WI38 (cell line): ENCODE measurements around the gene DHX32.

Source experiments
- H3K4me3 ChIP-seq: 2 replicates; pipeline ENCODE4 v1.5.1; 2011; ENCODE audit warnings: low read depth, mild to moderate bottlenecking, control low read depth, low read length
- TF ChIP-seq, protein P1 (sequence below): IDR thresholded peaks from 2 replicates; pipeline ENCODE4 v1.5.1; 2012; ENCODE audit warnings: low read depth, mild to moderate bottlenecking, control low read depth, low read length

Gene DHX32

DNA sequence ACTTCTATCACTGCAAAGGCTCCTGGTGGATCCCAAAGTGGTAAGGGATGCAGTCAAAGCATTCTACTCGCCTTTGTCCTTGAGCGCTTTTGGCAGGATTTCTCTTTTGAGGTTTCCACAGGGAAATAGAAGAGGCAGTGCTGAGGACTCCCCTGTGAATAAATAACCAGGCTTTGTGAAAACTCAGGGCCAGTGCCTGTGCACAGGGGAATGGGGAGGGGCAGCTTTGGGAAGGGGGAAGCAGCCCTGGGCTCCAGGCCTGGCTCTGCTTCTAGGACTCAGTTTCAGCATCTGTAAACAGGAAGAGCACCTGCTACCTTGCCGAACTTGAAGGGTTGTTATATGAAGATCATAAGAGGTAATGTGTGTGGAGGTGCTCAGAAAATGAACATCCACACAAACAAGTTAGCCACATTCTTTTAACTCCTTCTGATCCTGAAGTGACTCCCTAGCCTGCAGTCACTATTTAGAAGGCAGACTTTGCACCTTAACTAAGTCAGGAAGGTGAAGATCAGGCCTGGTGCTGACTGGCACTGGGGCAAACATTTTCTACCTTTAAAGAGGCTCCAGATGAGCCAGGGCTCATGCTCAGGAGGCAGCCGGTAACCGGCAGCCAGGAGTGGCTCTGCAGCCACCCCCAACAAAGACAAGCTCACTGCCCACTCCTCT lies 83.0 kb downstream of the DHX32 start:
- TF ChIP-seq, protein P1, sequence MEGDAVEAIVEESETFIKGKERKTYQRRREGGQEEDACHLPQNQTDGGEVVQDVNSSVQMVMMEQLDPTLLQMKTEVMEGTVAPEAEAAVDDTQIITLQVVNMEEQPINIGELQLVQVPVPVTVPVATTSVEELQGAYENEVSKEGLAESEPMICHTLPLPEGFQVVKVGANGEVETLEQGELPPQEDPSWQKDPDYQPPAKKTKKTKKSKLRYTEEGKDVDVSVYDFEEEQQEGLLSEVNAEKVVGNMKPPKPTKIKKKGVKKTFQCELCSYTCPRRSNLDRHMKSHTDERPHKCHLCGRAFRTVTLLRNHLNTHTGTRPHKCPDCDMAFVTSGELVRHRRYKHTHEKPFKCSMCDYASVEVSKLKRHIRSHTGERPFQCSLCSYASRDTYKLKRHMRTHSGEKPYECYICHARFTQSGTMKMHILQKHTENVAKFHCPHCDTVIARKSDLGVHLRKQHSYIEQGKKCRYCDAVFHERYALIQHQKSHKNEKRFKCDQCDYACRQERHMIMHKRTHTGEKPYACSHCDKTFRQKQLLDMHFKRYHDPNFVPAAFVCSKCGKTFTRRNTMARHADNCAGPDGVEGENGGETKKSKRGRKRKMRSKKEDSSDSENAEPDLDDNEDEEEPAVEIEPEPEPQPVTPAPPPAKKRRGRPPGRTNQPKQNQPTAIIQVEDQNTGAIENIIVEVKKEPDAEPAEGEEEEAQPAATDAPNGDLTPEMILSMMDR, result no peak
- no peak overlapping the region for H3K4me3 ChIP-seq

DNA sequence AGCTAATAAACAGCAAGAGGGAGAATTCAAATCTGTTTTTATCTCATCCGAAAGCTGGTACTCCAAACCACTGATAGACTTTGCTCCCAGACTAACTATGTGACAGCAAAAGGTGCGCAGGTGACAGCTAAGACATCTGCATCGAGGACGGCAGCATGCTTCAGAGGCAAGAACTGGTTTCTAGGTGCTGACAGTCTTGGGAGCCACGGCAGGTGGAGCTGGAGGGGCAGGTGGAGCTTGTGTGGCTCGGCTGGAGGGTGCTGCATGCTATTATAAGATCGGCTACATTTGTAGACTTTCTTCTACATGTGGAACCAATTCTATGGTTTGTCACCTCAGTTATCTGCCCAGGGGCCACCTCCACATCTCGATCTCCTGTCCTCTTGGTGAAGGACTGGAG lies 83.7 kb downstream of the DHX32 start:
- H3K4me3 ChIP-seq, result no peak overlapping the region
- TF ChIP-seq, protein P1, result no peak

DNA sequence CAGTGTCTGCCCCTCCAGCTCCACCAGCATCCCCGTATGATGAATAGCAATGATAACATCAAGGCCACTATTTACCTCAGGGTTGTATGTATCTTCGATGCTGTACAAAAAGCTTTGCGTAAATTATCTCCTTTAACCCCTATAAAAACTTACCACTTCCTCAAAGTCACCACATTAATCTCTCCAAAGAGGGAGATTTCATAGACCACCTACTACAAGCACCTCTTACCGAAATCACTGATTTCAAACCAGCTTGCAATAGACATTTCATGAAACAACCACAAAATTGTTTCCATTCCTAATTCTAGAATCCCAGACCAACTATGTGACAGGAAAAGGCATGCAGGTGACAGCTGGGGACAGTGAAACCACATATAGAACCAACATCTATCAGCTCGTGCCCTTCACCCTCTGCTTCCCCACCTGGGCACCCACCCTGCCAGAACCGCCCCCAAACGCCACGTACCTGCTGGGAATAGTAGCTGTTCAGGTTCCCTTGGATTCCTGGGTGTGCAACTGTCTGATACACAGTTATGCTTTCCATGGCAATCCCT lies 85.4 kb downstream of the DHX32 start:
- TF ChIP-seq, protein P1, result no peak
- no peak overlapping the region for H3K4me3 ChIP-seq

DNA sequence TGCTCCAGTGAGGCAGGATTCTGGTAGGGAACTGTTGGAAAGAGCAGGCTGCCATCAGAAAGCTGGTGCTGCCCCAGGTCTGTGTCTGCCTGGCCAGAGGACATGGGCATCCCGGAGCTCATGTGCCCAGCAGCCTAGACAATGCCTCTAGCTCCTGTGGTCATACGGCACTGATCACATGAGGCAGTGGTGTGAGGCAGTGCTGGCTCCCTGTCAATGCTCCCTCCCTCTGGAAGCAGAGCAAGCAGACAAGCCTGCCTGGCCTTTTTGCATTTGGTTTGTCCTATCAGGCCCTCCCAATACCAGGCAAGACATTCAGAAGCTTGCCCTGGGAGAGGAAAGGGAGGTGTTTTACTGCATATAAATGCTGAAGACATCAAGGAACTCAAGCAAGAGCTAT lies 86.0 kb downstream of the DHX32 start:
- TF ChIP-seq, protein P1, result no peak
- H3K4me3 ChIP-seq, result no peak overlapping the region

DNA sequence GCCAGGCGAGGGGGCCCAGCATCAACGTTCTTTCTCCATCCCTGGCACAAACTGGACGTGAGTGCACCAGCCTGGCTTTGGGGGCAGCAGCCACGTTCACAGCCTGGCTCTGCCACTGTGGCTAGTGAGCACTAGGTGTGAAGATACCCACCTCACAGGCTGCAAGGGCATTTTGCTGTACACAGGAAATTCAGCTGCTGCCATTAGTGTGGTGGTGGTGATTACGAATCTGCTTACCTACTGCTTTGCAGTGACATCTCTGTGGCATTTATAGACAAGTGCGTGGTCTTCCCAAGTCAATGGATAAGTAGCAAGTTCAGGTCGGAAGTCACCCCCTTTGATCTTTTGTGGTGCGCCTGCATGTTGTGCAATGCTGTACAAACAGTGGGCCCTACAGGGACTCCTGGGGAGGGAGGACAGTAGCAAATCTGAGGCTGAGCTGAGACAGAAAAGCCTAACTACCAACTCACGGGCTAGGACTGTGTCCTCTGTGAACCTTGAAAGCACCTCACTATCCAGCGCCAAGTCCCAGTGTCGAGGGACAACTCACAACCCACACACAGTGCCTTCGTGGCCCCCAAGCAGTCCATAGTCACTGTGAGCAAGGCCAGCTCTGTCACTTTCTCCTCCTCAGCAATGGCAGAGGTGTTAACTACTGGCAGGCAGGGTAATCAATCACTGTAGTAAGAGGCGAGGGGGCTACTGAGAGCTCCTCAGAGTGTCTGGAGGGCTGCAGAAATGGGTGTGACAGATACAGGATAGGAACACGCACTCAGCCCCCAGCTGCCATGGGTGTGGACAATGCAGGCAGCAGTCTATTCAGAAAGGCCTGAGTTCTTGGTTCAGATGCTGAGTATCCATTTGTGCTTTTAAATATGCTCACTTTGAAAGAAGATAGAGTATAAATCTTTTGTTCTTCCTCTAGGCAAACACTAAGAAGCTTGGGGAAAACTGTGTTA lies 88.5 kb downstream of the DHX32 start:
- TF ChIP-seq, protein P1, result no peak

DNA sequence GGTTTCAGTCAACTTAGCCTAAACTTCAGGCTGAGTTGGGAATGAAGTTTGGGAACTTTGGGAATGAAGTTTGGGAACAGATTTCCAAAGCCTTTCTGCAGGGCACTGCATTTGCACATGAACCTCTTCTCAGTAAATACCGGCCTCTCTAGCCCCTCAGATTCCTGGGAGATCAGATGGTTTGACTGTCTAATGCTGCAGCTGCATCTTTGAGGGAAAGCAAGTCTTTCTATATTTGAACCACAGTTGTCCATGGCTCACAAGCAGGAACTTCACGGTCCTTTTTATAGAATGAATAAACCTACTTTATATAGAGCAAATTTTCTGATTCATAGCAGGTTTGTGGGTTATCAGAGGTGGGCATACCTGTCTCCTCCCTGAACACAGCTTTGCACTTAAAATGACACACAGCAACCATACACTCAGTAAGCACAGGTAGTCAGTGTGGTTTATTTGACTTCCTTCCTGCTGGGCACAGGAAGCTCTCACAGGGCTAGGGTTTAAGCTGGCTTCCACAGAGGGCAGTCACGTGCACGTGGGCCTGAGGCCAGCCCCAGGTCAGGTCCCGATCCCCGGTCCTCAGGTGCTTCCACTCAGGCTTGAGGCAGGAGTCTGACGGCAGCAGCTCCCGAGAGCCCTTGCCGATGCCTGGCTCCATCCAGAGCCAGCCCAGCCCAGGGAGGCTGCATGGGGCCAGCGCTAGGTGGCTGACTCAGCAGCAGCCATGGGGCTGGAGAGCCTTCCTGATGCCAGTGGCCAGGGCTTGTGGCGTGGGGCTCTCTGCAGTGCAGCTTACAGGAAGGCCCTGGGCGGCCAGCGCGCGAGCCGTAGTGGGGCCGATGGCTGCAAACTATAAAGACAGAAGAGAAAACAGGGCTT lies 92.7 kb downstream of the DHX32 start:
- TF ChIP-seq, protein P1, result no peak

More for the DNA sequence above, 88.5 kb downstream of the DHX32 start:
- H3K4me3 ChIP-seq, result no peak overlapping the region

More for the DNA sequence above, 92.7 kb downstream of the DHX32 start:
- no peak overlapping the region for H3K4me3 ChIP-seq
